GM21576 (cell line): ENCODE results near the gene BICC1.
"Not testable (repeated sequence)": the region's sequence is repeated elsewhere in the genome, so short reads cannot be mapped to it uniquely, and the experiment has no call there.

Source experiments
- ATAC-seq: cut with Tn5 transposase; IDR thresholded peaks from one replicate; pipeline ENCODE4 v1.9.1; 2021; ENCODE audit warnings: mild to moderate bottlenecking, moderate library complexity; ENCODE audit not compliant: unreplicated experiment

The BICC1 gene

GRCh38 chr10:58593008-58593407 is 80.3 kb downstream of the BICC1 start:
- no peak for ATAC-seq

GRCh38 chr10:58597211-58597610 is 84.5 kb downstream of the BICC1 start:
- ATAC-seq = not testable (repeated sequence)

GRCh38 chr10:58599927-58600553 is 87.4 kb downstream of the BICC1 start:
- ATAC-seq = no peak

- ATAC-seq = no peak
Observed at GRCh38 chr10:58608351-58608750, 95.7 kb downstream of the BICC1 start.

- no peak for ATAC-seq
Observed at GRCh38 chr10:58608826-58609531, 96.3 kb downstream of the BICC1 start.

- no peak for ATAC-seq
Observed at GRCh38 chr10:58609532-58610150, 97.0 kb downstream of the BICC1 start.

GRCh38 chr10:58615237-58615935 is 102.7 kb downstream of the BICC1 start:
- no peak for ATAC-seq

- ATAC-seq = no peak
Observed at GRCh38 chr10:58618158-58618676, 105.5 kb downstream of the BICC1 start.

GRCh38 chr10:58621379-58622077 is 108.9 kb downstream of the BICC1 start:
- ATAC-seq = no peak

- ATAC-seq = no peak
Observed at GRCh38 chr10:58622246-58622645, 109.6 kb downstream of the BICC1 start.

GRCh38 chr10:58625070-58625469 is 112.4 kb downstream of the BICC1 start:
- no peak for ATAC-seq

- no peak for ATAC-seq
Observed at GRCh38 chr10:58627392-58627791, 114.7 kb downstream of the BICC1 start.

GRCh38 chr10:58631715-58632114 is 119.0 kb downstream of the BICC1 start:
- ATAC-seq = no peak

- no peak for ATAC-seq
Observed at GRCh38 chr10:58632216-58632615, 119.5 kb downstream of the BICC1 start.

- ATAC-seq = no peak
Observed at GRCh38 chr10:58637352-58637751, 124.7 kb downstream of the BICC1 start.

- no peak for ATAC-seq
Observed at GRCh38 chr10:58638388-58638787, 125.7 kb downstream of the BICC1 start.

- ATAC-seq = no peak
Observed at GRCh38 chr10:58641095-58641531, 128.4 kb downstream of the BICC1 start.

- ATAC-seq = no peak
Observed at GRCh38 chr10:58641708-58642107, 129.0 kb downstream of the BICC1 start.

GRCh38 chr10:58642283-58642682 is 129.6 kb downstream of the BICC1 start:
- no peak for ATAC-seq

GRCh38 chr10:58642916-58643428 is 130.3 kb downstream of the BICC1 start:
- ATAC-seq = no peak
